H9 (cell line): ENCODE data around the gene RNF217. TPM values are rescaled to one million over a fixed set of nuclear protein-coding genes. Genes with fewer than 3 reads are reported as not detected.

ENCODE experiments used
- DNase-seq: peaks from one replicate; pipeline ENCODE4 v3.0.0-alpha.2; 2017
- H2AFZ ChIP-seq: one replicate; pipeline ENCODE4 v1.6.1; 2013; ENCODE audit warnings: mild to moderate bottlenecking, low read length, control low read depth, moderate library complexity
- H2AK5ac ChIP-seq: 2 replicates; pipeline ENCODE4 v1.6.1; 2013; ENCODE audit warnings: low read length, control low read depth, mixed read lengths; ENCODE audit not compliant: insufficient read length
- H2BK120ac ChIP-seq: one replicate; pipeline ENCODE4 v1.6.1; 2013; ENCODE audit warnings: low read depth, mild to moderate bottlenecking, low read length, control low read depth, inconsistent platforms; ENCODE audit not compliant: poor library complexity, severe bottlenecking
- H2BK12ac ChIP-seq: 2 replicates; pipeline ENCODE4 v1.6.1; 2013; ENCODE audit warnings: low read length, control low read depth, mixed read lengths, low read depth; ENCODE audit not compliant: insufficient read length
- H2BK15ac ChIP-seq: 2 replicates; pipeline ENCODE4 v1.6.1; 2013; ENCODE audit warnings: low read depth, low read length, control low read depth
- H2BK20ac ChIP-seq: one replicate; pipeline ENCODE4 v1.6.1; 2013; ENCODE audit warnings: low read depth, mild to moderate bottlenecking, low read length, control low read depth, inconsistent platforms; ENCODE audit not compliant: poor library complexity, severe bottlenecking
- H2BK5ac ChIP-seq: 2 replicates; pipeline ENCODE4 v1.6.1; 2013; ENCODE audit warnings: low read length, control low read depth, mixed read lengths; ENCODE audit not compliant: insufficient read length
- H3K14ac ChIP-seq: 2 replicates; pipeline ENCODE4 v1.6.1; 2013; ENCODE audit warnings: low read length, control low read depth; ENCODE audit not compliant: insufficient read depth
- H3K18ac ChIP-seq: 2 replicates; pipeline ENCODE4 v1.6.1; 2013; ENCODE audit warnings: low read depth, mild to moderate bottlenecking, mixed read lengths, low read length, control low read depth; ENCODE audit not compliant: insufficient read length
- H3K23ac ChIP-seq: 2 replicates; pipeline ENCODE4 v1.6.1; 2013; ENCODE audit warnings: low read length, control low read depth, mixed read lengths, low read depth; ENCODE audit not compliant: insufficient read length
- H3K23me2 ChIP-seq: 2 replicates; pipeline ENCODE4 v1.6.1; 2013; ENCODE audit warnings: low read depth, mild to moderate bottlenecking, mixed read lengths, low read length, control low read depth; ENCODE audit not compliant: insufficient read length, poor library complexity, severe bottlenecking
- H3K27ac ChIP-seq: 2 replicates; pipeline ENCODE4 v1.5.1; 2013; ENCODE audit warnings: low read length, control low read depth, mixed read lengths, low read depth; ENCODE audit not compliant: insufficient read length
- H3K27me3 ChIP-seq: 2 replicates; pipeline ENCODE4 v1.6.1; 2013; ENCODE audit warnings: low read length, control low read depth, inconsistent platforms; ENCODE audit not compliant: insufficient read depth
- H3K4ac ChIP-seq: 2 replicates; pipeline ENCODE4 v1.6.1; 2013; ENCODE audit warnings: low read depth, mild to moderate bottlenecking, control low read depth, inconsistent platforms, low read length, moderate library complexity
- H3K4me1 ChIP-seq: 2 replicates; pipeline ENCODE4 v1.6.1; 2013; ENCODE audit warnings: low read length, control low read depth, inconsistent platforms; ENCODE audit not compliant: insufficient read depth
- H3K4me2 ChIP-seq: 2 replicates; pipeline ENCODE4 v1.6.1; 2013; ENCODE audit warnings: low read length, control low read depth, mixed read lengths; ENCODE audit not compliant: insufficient read length, insufficient read depth
- H3K56ac ChIP-seq: 2 replicates; pipeline ENCODE4 v1.6.1; 2013; ENCODE audit warnings: low read depth, mild to moderate bottlenecking, mixed read lengths, low read length, control low read depth; ENCODE audit not compliant: insufficient read length
- H3K79me1 ChIP-seq: 2 replicates; pipeline ENCODE4 v1.6.1; 2013; ENCODE audit warnings: low read depth, mild to moderate bottlenecking, moderate library complexity, low read length, control low read depth, inconsistent platforms; ENCODE audit not compliant: insufficient read depth, poor library complexity, severe bottlenecking
- H3K79me2 ChIP-seq: 2 replicates; pipeline ENCODE4 v1.6.1; 2013; ENCODE audit warnings: low read length, control low read depth, inconsistent platforms; ENCODE audit not compliant: insufficient read depth
- H3K9ac ChIP-seq: 2 replicates; pipeline ENCODE4 v1.6.1; 2013; ENCODE audit warnings: low read length, control low read depth, mixed read lengths; ENCODE audit not compliant: insufficient read length; ENCODE audit errors: extremely low read depth
- H3K9me3 ChIP-seq: one replicate; pipeline ENCODE4 v1.6.1; 2013; ENCODE audit warnings: low read depth, low read length, inconsistent platforms; ENCODE audit not compliant: control insufficient read depth
- H3T11ph ChIP-seq: one replicate; pipeline ENCODE4 v1.6.1; 2013; ENCODE audit warnings: mild to moderate bottlenecking, low read length, control low read depth, inconsistent platforms
- H4K20me1 ChIP-seq: one replicate; pipeline ENCODE4 v1.6.1; 2013; ENCODE audit not compliant: control insufficient read depth, insufficient read length, insufficient read depth
- H4K5ac ChIP-seq: 2 replicates; pipeline ENCODE4 v1.6.1; 2013; ENCODE audit warnings: low read depth, mild to moderate bottlenecking, mixed read lengths, low read length, control low read depth; ENCODE audit not compliant: insufficient read length
- H4K8ac ChIP-seq: replicated peaks from 2 replicates; pipeline ENCODE4 v1.6.1; 2013; ENCODE audit warnings: low read length, control low read depth, mixed read lengths, low read depth; ENCODE audit not compliant: insufficient read length
- H4K91ac ChIP-seq: 2 replicates; pipeline ENCODE4 v1.6.1; 2013; ENCODE audit warnings: low read depth, mild to moderate bottlenecking, moderate library complexity, mixed read lengths, low read length, control low read depth; ENCODE audit not compliant: insufficient read length
- H3K27ac Mint-ChIP-seq, 3 experiments: 2 replicates in 2 of 3; 3 replicates in 1 of 3; pipeline ENCODE4 v1.8.0; 2020 to 2021; ENCODE audit warnings: mixed read lengths in 3 of 3, mild to moderate bottlenecking in 1 of 3, moderate library complexity in 1 of 3
- H3K27me3 Mint-ChIP-seq: 2 replicates; pipeline ENCODE4 v1.8.0; 2021; ENCODE audit warnings: low read depth, mild to moderate bottlenecking, moderate library complexity, mixed read lengths
- H3K36me3 Mint-ChIP-seq, 3 experiments: 2 replicates in 2 of 3; 3 replicates in 1 of 3; pipeline ENCODE4 v1.8.0; 2020 to 2021; ENCODE audit warnings: low read depth in 3 of 3, mixed read lengths in 3 of 3; ENCODE audit not compliant: insufficient read depth in 1 of 3
- H3K4me1 Mint-ChIP-seq, 2 experiments: 2 replicates each; pipeline ENCODE4 v1.8.0; 2020; ENCODE audit warnings: mixed read lengths in 2 of 2
- H3K4me3 Mint-ChIP-seq, 2 experiments: 2 replicates in 1 of 2; 3 replicates in 1 of 2; pipeline ENCODE4 v1.8.0; 2020 to 2021; ENCODE audit warnings: mild to moderate bottlenecking in 2 of 2, mixed read lengths in 2 of 2, moderate library complexity in 1 of 2
- H3K9me3 Mint-ChIP-seq, 2 experiments: 2 replicates in 1 of 2; 3 replicates in 1 of 2; pipeline ENCODE4 v1.8.0; 2020; ENCODE audit warnings: mild to moderate bottlenecking in 2 of 2, mixed read lengths in 2 of 2, moderate library complexity in 1 of 2
- CTCF ChIP-seq: fragments of 200-600 bp; sonication (generic); conservative IDR thresholded peaks from 3 replicates; pipeline ENCODE4 v1.8.0; 2021; ENCODE audit warnings: antibody characterized with exemption, mild to moderate bottlenecking
- WGBS: extraction: QIAGEN DNeasy Blood & Tissue Kit; methylation state at CpG from one replicate; pipeline ENCODE4 v1.1.7; 2013; ENCODE audit warnings: missing lambda C conversion rate, low lambda C conversion rate, mixed read lengths; ENCODE audit not compliant: insufficient read length; ENCODE audit errors: extremely low coverage; 5-methylcytosine and 5-hydroxymethylcytosine counted together
- total RNA-seq: library from RNA; stranded (reverse); gene quantifications from 2 replicates; pipeline ENCODE4 v1.2.1, GENCODE V29; 2021

The RNF217 gene
- total RNA-seq, 1 experiment from 2014 or later, result 9.6 TPM

GRCh38 chr6:125076482-125076742, 114.2 kb downstream of the RNF217 start:
- Mint-ChIP-seq H3K4me3 (no peak overlapping the region), H3K9me3 (no peaks in the 10 kb centered on the region), H3K4me1 (peaks cover 11 to 13% of the 10 kb centered on the region in 2 experiments), H3K36me3 (no peaks in the 10 kb centered on the region), H3K27ac (peak overlapping the region in 2 of 3 experiments; percentile 27 to 41; a peak in 3 of 7 replicates), H3K27me3 (no peaks in the 10 kb centered on the region)
- no peak overlapping the region for H2BK120ac ChIP-seq
- no peak overlapping the region for H2BK20ac ChIP-seq
- no peak overlapping the region for H2AK5ac ChIP-seq
- H2BK5ac ChIP-seq, result no peak overlapping the region
- H3K9ac ChIP-seq, result no peak overlapping the region
- H3K4ac ChIP-seq, result no peak overlapping the region
- DNase-seq, result no peak
- H2BK15ac ChIP-seq, result no peak overlapping the region
- no CpG with 5 or more reads among the region's 3 CpGs for WGBS
- no peak overlapping the region for H4K5ac ChIP-seq
- H3K23ac ChIP-seq, result no peak overlapping the region
- no peak overlapping the region for H3K4me2 ChIP-seq
- H3K4me1 ChIP-seq, result no peaks in the 10 kb centered on the region; the same call in 1 of the 2 replicates
- no peak overlapping the region for H2BK12ac ChIP-seq
- no peak overlapping the region for H3K56ac ChIP-seq
- no peak overlapping the region for H3T11ph ChIP-seq
- no peak overlapping the region for H4K8ac ChIP-seq
- no peaks in the 10 kb centered on the region for H3K79me2 ChIP-seq
- H4K91ac ChIP-seq, result no peak overlapping the region
- no peaks in the 10 kb centered on the region for H3K27me3 ChIP-seq
- H2AFZ ChIP-seq, result no peak overlapping the region
- H3K79me1 ChIP-seq, result no peaks in the 10 kb centered on the region
- no peaks in the 10 kb centered on the region for H3K9me3 ChIP-seq
- no peak overlapping the region for H3K18ac ChIP-seq
- no peaks in the 10 kb centered on the region for H4K20me1 ChIP-seq
- no peak for TF ChIP-seq CTCF
- no peak overlapping the region for H3K27ac ChIP-seq
- H3K14ac ChIP-seq, result no peak overlapping the region
- no peaks in the 10 kb centered on the region for H3K23me2 ChIP-seq
